A673 (cell line): ENCODE measurements around the gene TMEM272.

Experiments used
- EZH2 ChIP-seq: fragments of 200-600 bp; sonication (generic); IDR thresholded peaks from 2 replicates; pipeline ENCODE4 v1.6.1; 2017; ENCODE audit warnings: borderline replicate concordance, low read depth, mild to moderate bottlenecking, mixed read lengths, antibody characterized with exemption, low read length; ENCODE audit not compliant: poor library complexity, severe bottlenecking
- TF ChIP-seq, protein P1 (sequence below): fragments of 300-800, 200-600 bp; sonication (generic); conservative IDR thresholded peaks from 2 replicates; pipeline ENCODE4 v1.5.1; 2017; ENCODE audit warnings: low read depth, mild to moderate bottlenecking, antibody characterized with exemption, low read length, moderate library complexity, mixed read lengths

DNA sequence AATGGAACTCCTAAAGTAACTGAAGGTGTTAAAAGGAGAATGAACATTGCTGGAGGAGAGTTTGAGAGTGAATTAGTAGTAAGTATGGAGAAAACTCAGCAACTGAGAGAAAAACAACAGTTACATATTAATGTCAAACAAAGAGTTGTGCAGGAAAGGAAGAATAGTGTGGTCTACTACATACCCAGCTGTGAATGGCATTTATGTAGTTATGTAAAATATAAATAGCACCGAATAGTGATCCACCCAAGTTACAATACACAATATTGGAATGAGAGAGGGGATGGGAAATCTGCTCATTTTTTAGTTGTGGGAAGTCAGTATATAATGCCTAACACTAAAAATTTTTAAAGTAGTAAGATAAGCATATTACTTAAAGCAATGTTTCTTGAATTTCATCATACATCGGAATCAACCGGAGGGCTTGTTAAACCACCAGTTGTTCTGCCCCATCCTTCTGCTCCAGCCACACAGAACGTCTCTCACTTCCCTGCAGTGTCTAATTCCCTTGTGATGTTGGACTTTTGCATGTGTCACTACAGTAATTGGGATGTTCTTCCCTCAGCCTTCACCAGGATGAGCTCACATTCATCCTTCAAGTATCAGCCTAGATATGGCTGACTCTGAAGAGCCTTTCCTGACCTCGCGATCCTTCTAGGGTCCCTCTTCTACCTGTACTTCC is 28.3 kb upstream of the TMEM272 start:
- TF ChIP-seq, protein P1, sequence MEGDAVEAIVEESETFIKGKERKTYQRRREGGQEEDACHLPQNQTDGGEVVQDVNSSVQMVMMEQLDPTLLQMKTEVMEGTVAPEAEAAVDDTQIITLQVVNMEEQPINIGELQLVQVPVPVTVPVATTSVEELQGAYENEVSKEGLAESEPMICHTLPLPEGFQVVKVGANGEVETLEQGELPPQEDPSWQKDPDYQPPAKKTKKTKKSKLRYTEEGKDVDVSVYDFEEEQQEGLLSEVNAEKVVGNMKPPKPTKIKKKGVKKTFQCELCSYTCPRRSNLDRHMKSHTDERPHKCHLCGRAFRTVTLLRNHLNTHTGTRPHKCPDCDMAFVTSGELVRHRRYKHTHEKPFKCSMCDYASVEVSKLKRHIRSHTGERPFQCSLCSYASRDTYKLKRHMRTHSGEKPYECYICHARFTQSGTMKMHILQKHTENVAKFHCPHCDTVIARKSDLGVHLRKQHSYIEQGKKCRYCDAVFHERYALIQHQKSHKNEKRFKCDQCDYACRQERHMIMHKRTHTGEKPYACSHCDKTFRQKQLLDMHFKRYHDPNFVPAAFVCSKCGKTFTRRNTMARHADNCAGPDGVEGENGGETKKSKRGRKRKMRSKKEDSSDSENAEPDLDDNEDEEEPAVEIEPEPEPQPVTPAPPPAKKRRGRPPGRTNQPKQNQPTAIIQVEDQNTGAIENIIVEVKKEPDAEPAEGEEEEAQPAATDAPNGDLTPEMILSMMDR: no peak
- no peak for TF ChIP-seq EZH2
